Ammon's horn (tissue), 1 donor: ENCODE measurements around the gene SERPINB11.
"Not testable (repeated sequence)": the region's sequence is repeated elsewhere in the genome, so short reads cannot be mapped to it uniquely, and the experiment has no call there.

Experiments
- DNase-seq: peaks from one replicate; pipeline ENCODE4 v3.0.0-alpha.2; 2016; ENCODE audit warnings: low spot score

The SERPINB11 gene

DNA sequence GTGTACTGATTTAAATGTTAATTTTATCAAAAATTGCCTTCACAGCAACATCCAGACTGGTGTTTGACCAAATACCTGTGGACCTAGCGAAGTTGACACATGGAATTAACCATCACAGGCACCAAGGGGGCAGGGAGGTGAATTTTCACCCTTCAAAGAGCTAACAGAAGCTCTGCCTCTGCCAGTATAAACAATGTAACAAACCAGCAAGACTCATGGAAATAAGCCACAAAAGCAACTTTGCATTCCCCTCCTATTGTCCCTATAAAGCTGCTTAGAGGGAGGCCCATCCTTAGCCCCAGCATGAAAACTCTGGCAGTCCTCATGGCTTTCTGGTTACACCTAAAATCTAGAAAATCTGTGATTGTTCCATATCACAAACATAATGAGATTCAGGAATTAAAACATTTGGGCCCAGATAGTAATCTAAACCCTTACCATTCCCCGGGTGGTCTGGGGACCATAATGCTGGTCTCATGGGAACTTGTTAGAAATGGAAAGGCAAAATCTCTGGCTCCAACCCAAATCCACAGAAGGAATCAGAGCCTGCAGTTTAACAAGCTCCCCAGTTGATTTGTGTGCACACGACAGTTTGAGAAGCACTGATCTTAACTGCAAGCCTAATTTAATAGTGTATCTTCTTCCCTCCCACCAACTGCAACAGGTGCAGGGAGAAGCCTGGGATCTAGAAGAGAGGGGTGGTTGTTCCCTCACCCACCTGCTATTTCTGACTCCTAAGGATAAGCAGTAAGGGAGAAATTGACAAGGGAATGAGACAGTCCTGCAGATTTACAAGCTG, 23.1 kb downstream of the SERPINB11 start:
- DNase-seq: no peak

DNA sequence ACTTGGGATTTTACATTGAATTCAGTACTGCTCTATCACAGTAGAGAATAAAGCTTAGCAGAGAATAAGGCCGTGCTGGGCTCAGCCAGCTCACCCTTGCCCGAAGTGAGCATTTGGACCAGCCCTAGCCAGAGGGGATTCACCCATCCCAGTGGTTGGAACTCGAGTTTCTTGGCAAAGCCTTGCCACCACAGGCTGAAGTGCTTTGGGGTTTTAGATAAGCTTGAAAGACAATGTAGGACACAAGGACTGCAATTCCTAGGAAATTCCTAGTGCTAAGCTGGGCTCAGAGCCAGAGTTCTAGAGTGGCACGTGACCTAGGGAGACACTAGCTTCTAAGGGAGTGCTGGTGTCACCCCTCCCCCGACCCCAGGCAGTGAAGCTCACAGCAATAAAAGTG, 28.0 kb downstream of the SERPINB11 start:
- no peak for DNase-seq

DNA sequence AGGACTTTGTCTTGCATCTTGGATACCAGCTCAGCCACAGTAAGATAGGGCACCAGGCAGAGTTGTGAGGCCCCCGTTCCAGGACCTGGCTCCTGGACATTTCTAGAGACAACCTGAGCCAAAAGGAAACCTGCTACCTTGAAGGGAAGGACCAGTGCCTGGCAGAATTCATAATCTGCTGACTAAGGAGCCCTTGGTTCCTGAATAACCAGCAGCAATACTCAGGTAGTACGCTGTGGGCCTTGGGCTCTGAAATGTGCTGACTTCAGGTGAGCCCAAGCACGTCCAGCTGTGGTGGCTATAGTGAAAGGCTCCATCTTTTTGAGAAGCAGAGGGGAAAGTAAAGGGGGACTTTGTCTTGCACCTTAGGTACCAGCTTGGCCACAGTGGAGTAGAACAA, 28.5 kb downstream of the SERPINB11 start:
- no peak for DNase-seq

DNA sequence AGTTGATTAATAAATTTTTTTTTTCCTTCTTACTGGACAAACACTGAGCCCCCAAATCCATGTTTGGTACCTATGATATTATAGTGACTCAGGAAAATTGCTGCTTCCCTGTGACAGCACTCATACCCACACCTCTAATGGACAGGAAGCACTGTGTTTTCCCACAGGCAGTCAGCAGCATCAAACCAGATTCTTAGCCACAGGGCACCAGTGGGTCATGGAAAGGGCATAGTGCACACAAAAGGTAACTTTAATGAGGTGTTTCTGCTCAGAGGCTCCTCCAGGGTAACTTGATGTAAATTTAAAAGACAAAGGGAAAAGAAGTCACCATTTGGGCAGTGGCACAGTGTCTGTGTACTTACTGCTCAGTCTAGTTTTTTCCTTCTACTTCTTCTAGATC, 34.1 kb downstream of the SERPINB11 start:
- no peak for DNase-seq

DNA sequence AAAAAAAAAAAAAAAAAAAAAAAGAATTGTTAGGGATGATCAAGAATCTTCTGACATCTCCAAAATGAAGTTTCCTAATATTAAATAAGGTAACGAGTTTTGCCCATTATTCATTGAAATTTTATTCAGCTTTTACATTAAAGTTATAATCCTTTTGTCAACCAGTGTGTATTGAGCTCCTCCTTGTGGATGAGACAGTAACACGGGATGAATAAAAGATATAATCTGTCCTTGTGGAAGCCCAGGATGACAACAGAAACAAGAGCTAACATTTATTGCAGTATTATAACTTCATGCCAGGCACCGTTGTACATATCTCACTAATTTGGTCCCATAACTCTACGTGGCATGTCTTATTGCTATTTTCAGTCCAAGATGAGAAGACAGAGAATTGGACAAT, 39.0 kb downstream of the SERPINB11 start:
- no peak for DNase-seq

DNA sequence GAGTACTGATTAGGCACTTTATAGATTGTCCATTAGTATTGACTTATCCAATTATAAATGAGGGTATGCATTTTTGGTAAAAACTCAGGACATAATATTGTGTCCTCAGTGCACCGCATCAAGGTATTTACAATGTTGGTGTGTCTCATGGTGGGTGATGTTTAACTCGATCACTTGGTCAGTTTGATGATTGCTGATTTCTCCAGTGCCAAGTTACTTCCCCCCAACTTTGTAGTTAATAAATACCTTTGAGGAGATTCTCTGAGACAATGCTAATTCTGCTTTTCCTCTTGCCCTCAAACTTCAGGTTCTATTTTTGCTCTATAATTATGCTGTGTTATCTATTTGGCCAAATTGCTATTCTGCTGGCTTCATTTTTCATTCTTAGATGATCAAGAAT, 44.2 kb downstream of the SERPINB11 start:
- no peak for DNase-seq

DNA sequence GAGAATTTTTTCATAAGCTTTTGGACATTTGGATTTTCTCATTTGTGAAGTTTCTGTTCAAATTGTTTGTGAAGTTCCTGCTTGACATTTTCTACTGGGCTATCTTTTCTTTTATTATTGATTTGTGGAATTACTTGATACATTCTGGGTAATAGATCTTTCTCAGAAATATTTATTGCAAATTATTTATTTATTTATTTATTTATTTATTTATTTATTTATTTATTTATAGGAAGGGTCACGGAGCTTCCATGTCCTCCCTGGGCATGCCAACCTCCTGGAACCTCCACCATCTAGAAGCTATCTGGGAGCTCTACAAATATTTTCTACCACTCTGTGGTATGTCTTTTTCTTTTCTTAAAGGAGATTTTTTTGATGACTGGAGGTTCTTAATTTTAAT, 46.7 kb downstream of the SERPINB11 start:
- DNase-seq: no peak

DNA sequence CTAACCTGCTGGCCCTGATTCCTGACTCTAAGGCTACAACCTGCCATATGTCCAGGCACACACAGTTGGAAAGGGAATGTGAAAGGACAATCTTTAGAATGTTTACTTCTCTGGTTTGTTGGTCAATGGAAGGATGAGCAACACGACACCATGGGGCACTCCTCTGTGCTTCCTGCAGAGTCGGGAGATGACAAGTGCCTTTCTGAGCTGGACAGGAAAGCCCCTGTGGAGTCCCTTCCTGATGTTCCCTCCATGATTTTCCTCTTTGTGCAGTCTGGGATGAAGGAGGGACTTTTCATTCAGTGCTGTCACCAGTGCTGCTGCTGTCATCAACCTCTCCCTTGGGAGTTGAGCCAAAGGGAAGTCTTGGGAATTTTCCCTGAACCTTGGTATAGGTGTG, 49.9 kb downstream of the SERPINB11 start:
- DNase-seq: no peak

DNA sequence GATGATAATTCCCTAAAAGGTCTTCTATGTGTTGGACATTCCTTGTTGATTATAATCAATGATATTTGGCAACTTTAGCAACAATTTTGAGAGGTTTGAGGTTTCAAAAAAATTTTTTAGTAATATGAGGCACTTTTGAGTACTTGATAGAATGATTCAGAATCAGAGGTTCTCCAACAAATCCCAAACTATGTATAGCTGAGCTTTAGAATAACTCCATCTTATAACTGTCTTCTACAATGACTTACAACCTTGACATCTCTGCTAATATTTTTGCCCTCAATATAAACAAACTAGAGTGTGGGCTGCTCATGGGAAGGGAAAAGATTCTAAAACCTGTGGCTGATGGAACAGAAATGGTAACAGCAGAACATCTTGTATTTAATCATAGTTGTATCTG, 50.9 kb downstream of the SERPINB11 start:
- DNase-seq: no peak

DNA sequence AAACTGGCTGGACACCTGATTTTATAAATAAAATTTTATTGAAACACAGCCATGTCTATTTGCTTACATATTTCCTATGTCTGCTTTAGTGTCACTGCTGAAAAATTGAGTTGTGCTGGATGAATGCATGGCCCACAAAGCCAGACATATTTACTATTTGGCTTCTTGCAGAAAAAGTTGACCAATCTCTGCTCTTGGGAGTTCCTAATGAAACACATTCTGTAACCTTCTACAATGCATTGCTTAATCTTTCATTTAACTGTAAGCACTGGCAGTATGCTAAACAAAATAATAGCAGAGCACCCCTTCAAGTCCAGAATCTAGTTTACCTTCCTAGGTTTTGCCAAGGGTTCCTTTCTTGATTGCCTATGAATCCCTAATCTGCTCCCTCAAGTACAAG, 54.8 kb downstream of the SERPINB11 start:
- no peak for DNase-seq

DNA sequence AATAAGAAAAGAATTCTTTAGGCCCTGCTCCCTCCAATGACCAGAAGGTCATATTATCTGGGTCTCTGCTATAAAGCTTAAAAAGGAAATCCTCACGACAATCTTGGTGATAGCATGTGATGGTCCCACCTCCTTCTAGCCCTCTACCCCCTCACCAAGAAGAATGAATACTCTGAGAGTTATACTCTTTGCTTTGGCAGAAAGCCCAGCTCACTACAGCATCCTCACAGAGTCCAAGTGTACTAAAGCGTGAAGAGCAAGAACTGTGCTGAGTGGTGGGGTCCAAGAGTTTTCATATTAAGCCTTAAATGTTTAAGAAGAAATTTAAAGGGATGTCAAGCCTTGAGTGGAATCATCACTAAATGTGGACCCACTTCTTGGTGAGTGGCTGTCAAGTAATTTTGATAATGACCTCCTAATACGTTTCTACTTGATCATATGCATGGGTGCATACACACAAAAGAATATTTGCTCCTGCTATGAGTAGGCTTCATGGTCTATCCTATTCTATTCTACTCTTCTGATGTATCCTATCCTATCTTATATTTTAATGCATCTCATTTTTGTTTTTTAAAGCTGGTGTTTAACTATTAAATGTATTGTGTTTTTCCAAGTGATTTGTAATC, 56.0 kb downstream of the SERPINB11 start:
- DNase-seq: no peak

DNA sequence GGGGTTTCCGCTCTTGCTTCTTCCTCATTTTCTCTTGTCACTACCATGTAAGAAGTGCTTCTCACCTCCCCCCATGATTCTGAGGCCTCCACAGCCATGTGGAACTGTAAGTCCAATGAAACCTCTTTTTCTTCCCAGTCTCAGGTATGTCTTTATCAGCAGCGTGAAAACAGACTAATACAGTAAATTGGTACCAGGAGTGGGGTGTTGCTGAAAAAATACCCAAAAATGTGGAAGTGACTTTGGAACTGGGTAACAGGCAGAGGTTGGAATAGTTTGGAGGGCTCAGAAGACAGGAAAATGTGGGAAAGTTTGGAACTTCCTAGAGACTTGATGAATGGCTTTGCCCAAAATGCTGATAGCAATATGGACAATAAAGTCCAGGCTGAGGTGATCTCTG, 57.0 kb downstream of the SERPINB11 start:
- not testable (repeated sequence) for DNase-seq

DNA sequence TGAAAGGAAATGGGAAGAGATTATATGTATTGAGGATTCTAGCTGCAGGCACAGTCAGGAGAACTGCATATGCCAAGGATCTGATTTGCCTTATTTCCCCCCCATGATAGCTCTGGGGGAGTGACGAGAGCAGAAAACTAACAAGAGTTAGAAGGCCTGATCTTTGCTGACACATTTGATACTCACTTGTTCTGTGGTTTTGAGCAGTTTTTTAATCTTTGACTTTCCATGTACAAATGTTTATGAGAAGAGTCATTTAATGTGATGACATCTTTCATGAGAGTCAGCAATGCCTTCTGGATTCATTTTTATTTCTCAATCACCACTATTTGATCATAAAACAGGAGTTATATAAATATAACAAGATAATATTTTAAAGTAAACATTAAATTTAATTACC, 59.8 kb downstream of the SERPINB11 start:
- DNase-seq: no peak

DNA sequence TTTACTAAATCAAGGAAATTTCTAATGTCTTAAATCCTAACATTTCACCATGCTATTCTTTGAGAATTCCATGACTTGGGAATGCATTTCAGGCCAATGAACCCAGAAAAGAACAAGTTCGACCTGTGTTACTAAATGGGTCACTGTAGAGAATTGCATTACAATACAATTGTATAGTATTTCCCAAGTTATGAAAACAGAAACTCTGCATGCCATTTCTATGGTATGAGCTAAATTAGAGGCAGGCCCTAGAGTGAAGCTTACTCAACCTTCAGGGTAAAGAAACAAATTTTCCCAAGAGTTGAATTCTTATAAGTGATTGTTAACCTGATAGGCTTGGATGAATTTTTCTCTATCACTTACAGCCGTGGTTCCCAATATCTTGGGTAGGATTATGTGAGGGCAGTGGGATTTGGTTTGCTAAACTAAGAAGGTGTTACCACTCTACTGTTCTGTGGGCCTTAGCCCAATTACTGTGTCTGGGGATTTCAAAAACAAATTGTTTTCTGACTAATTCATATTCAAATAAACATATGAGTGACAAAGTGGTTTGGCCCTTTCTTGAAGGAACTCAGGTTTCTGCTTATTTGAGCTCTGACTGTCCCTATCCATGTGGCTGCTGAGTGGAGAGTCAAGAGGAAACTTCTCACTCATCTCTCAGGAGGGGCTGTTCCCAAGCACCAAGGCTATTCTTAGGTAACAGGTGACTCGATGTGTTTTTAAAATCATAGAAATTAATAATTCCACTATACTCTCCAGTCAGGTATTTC, 61.3 kb downstream of the SERPINB11 start:
- no peak for DNase-seq

DNA sequence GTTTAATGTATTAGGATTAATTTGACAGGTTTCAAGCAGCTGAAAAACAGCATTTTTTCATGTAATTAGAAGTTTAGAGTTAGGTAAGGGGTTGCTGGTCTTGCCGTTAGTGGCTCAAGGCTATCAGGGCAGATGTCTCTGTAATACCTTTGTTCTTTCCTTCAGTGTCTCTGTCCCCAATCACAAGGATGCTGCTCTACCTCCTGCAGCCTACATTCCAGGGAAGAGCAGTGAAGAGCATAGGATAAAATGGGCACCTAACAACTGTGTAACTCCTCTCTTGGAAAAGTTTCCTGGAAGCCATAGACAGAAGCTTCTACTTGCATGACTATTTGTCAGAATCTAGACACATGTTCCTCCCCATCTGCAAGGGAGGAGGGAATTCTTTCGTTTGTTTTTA, 63.1 kb downstream of the SERPINB11 start:
- no peak for DNase-seq
